NCI-H146 treated with DMSO at 0.1 percent for 48 hours (cell line): ENCODE measurements around the gene AHCYL2.
"Not testable (repeated sequence)": the region's sequence is repeated elsewhere in the genome, so short reads cannot be mapped to it uniquely, and the experiment has no call there.

Experiments used
- DNase-seq: peaks from one replicate; lab custom pipeline; 2025; ENCODE audit not compliant: unreplicated experiment; lab: John Stamatoyannopoulos, UW

Gene AHCYL2

DNA sequence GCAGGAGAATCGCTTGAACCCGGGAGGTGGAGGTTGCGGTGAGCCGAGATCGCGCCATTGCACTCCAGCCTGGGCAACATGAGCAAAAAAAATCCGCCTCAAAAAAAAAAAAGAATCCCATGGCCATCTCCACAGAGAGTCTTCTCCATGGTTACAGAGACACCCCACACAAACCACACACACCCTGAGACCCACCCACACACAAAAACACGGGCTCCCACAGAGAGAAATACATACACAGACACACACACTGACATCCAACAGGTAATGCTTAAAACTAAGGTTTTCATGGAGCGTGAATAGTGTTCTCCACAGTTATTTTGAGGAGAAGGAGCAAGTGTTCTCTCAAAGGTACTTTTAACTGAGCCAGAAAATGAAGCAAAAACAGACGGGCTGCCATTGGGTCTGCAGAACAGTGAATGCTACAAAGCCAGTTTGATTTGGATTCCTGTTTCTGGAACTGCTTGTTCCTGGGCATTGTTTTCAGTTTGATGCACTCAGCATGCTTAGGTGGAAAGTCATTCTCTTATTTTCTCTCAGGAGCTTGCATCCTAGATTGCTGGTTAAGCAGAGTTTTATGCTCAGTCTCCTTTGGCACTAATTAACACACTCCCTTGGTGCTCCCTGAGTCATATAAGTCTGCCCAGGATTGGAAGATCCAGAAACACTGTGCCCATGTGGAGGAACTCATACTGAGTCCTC is 15.4 kb downstream of the AHCYL2 start:
- no peak for DNase-seq

DNA sequence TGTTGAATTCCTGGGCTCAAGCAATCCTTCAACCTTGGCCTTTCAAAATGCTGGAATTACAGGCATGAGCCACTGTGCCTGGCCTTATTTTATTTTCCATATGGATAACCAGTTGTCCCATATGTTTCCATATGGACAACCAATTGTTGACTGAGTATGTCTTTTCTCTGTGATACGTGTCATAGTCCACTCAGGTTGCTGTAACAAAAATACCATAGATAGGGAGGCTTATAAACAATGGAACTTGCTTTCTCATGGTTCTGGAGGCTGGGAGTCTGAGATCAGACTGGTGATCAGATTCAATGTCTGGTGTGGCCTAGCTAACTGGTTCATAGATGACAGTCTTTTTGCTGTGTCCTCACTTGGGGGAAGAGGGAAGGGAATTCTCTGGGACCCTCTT is 19.4 kb downstream of the AHCYL2 start:
- DNase-seq, result no peak

DNA sequence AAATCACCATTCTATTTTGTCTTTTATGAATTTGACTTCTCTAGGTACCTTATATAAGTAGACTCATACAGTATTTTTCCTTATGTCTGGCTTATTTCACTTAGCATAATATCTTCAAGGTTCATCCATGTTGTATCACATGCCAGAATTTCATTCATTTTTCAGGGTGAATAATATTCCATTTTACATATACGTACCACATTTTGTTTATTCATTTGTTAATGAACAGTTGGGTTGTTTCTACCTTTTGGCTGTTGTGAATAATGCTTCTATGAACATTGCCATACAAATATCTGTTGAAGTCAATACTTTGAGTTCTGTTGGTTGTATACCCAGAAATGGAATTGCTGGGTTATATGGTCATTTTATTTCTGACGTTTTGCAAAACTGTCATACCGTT is 20.7 kb downstream of the AHCYL2 start:
- no peak for DNase-seq

DNA sequence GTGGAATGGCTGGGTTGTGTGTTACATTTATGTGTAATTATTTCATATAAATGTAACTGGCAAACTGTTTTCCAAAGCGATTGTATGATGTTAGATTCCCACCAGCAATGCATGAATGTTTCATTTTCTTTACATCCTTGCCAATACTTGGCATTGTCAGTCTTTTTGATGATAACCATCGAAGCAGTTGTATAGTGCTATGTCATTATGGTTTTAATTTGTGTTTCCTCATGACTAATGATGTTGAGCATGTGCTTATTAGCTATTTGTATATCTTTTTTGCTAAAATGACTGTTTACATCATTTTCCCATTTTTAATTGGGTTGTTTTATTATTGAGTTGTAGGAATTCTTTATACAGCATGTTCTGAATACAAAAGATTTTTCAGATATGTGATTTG is 22.3 kb downstream of the AHCYL2 start:
- DNase-seq, result no peak

DNA sequence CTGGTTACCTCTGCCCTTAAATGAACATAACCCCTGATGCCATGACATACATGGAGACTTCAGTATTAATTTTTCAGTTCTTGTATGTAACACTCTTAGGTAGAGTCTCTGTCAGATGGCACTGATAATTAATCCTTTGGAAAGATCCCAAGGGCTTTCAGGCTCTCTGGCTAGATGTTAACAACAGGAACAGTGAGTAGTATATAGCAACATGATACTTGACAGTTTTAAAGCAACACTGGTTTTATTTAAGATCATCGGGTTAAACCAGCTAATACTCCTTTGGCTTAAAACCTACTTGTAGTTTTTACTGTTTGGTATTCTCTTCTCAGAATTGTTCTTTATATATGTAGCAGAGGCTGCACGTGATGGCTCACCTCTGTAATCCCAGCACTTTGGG is 27.3 kb downstream of the AHCYL2 start:
- DNase-seq, result no peak

DNA sequence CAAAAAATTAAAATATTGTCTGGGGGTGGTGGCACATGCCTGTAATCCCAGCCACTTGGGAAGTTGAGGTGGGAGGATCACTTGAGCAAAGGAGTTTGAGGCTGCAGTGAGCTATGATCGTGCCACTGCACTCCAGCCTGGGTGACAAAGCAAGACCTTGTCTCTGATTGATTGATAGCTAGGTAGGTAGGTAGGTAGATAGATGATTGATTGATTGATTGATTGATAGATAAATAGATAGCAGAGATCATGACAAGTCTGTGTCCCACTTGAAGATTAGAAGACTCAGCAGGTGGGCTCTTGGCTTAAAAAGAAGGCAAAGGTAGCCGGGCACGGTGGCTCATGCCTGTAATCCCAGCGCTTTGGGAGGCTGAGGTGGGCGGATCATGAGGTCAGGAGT is 27.8 kb downstream of the AHCYL2 start:
- not testable (repeated sequence) for DNase-seq

DNA sequence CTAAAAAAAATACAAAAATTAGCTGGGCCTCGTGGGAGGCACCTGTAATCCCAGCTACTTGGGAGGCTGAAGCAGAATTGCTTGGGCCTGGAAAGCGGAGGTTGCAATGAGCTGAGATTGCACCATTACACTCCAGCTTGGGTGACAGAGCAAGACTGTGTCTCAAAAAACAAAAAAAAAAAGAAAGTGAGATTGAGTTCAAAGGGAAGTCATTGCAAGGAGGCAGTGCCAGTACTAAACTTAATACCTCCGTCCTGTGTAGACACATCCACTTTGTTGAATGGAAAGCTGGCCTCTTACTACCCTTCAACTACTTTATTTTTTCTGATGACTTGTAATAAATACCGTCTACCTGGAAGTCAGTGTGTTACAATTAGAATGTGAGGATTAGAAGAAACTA is 31.0 kb downstream of the AHCYL2 start:
- DNase-seq, result no peak

DNA sequence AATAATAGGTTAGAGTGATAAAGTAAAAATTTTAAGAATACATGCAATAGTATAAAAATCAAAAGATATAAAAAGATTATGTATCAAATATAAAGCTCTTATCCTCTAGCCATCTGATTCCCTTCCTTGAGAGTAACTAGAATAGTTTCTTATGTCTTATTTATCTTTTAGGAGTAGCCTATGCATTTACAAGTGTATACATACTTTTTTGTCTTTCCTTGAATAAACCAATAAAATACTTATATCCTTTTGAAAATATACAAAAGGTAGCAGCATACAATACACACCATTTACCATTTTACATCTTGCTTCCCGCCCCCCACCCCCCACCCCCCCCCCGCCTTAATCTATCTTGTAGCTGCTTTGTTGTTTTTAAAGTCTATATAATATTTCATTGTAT is 31.4 kb downstream of the AHCYL2 start:
- DNase-seq, result no peak

DNA sequence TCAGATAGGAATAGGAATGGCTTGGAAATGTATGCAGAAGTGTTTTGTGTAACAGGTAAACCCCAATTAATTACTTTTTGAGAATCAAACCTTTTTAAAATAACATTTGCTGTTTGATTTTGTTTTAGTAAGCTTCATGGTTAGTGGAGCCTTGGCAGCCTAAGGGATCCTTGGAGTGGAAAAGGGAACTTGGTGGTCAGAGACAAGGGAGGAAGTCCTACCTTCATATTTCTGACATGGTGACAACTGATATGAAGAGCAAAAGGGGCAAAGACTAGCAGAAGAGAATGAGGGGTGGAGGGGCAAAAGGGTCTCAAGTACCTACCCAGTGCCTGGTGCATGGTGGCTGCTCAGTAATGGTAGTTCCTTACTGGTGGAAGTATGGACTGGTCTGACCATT is 32.3 kb downstream of the AHCYL2 start:
- DNase-seq, result no peak

DNA sequence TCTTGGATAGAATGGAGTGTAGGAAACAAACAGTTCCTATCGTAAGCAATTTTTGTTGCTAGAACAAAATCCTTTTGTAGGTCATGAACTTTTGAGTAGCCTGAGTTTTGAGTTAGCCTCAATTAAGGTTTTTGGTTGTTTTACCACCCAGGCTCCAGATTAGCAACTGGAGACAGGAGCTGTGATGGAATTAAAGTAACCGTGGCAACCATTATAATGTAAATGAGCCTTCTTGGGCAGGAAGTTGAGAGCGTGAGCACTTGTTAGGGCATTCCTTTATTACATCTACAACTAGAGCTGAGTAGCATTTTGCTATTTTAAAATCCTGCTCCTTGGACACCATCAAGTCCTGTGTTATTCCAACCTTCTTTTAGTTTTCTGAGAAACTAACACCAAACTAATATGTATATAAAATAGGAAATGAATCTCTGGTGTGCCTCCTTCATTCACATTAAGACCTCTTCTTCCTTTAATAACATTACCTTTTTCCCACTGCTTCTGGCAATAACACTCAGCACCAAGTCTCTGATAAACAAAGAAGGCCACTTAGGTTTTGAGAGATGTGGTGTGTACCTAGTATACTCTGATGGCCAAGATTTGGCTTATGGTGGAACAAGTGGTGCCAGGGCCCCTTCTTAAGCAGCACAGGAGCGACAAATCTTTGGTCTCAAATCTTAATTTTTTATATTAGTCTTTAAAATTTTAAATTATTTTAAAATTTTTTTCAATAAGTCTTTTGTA is 34.0 kb downstream of the AHCYL2 start:
- peak; percentile 5 for DNase-seq

DNA sequence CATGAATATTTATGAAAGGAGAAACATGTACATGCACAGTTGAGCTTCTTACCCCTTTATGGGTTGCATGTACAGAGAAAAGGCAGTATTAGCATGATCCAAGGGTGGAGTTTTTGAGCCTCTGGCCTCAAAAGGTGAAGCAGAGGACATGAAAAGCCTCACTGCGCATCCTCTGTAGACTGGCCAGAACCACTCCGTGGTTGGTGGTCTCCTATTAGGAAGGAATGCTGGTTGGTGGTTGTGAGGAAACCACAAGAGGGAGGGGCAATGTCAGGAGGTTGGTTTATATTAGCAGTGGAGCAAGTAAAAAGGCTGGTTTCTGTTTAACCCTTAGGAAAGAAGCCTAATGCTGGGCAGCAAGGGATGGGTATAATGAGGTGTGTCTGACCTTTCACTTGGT is 37.5 kb downstream of the AHCYL2 start:
- no peak for DNase-seq

DNA sequence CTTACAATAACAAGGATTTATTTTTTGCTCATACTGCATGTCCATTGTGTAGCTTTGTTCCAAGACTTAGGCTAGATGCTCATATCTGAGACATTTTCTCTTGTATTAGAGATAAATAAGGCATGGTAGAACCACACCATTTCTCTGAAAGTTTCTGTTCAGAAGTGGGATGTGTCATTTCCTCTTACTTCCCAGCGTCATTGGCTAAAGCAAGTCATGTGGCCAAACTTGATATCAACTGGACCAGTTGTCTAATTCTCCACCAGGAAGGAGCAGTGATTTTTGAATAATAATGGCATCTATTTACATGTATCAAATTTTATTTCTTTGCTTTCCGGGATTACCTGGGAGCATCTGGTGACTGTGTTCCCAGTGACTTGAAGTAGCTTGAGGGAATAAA is 38.3 kb downstream of the AHCYL2 start:
- DNase-seq, result no peak

DNA sequence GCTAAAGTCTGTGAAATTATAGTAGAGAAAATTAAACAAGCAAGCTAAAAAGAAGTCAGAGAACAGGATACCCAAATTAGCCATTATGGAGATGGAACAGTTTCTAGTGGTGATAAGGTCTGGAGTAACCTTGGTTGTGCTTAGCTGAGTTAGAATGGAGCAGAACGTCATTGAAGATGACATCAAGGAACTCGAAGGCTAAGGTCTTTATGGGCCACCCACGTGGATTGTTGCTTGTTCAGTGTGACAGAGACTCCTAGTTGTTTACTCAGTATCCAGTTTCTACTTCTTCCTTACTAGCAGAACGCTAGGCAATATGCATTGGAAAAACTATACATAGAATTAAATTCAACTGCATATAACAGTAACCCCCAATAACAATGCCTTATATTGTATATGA is 39.7 kb downstream of the AHCYL2 start:
- DNase-seq, result no peak

DNA sequence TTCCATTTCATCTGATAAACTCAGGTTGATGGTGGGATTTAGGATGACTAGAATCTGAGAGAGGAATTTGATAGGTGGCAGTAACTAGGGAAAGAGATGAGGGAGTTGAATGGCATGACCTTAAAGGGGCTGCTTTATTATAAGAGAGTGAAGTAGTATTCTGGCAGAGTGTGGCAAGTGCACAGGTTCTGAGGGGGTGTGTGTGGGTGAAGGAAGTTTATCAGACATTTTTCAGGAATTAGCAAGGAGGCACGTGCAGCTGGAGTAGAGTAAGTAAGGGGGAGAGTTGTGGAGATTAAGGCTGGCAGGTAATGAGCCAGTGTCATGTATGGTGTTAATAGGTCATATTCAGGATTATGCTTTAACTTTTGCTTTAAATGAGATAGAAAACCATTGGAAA is 40.5 kb downstream of the AHCYL2 start:
- no peak for DNase-seq

DNA sequence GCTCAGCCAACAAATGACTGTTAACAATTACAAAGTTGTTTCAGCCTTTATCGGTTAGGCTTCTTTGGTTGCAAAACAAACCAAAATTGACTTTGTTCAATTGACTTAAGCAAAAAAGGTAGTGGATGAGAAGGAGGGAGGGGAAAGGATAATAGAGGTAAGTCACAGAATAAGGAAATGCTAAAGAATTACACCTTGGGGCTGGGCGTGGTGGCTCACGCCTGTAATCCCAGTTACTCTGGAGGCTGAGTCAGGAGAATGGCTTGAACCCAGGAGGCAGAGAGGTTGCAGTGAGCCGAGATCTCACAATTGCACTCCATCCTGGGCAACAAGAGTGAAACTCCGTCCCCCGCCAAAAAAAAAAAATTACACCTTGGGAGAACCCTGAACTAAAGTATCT is 41.4 kb downstream of the AHCYL2 start:
- DNase-seq, result no peak

DNA sequence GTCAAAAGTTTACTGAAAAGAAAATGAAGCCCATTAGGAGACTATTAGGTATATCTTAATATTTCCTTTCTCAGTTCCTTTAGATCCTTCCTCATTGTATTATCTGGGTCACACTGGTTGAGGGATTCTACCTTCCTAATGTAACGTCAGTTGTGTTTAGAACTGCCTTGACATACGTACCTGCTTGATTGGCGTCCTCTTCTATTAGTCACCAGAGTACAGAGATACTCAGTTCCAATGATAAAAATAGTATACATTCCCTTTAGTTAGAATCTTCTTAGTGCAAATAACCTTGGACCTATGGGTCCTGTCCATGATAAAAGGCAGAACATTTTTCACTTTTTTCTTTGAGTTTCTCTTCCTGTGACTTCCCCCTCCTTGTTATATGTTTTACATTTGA is 45.2 kb downstream of the AHCYL2 start:
- DNase-seq, result no peak

DNA sequence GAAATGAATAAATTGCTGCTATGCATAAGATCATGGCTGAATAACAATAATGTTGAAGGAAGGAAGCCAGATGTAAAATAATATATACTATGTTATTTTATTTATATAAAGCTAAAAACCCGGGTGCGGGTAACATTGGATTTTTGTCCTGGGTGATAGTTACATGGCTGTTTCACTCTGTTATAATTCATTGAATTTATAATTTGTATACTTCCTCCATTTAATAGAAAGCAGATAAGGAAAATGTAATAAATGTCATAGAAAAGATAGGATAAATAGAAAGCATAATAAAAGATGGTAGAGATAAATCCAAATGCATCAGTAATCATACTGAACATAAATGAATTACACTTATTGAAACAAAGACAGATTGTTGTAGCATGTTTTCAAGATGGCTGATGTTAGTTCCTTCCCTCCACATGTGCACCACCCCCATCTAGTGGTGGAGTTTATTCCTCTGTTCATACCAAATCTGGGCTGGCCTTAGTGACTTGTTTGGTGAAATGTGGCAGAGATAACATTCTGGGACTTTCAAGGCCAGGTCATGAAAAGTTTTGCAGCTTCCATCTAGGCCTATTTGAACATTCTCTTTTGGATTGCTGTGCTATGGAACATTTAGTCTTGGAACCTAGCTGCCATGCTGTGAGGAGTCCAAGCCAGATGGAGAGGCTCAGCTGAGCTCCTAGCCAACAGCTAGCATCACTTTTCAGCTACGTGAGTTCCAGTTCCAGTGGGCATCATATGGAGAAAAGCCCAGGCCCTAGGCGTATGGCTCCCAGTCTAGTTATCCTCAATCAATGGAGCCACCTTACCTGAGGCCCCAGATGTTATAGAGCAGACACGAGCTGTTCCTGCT is 46.9 kb downstream of the AHCYL2 start:
- DNase-seq, result peak; percentile 48

DNA sequence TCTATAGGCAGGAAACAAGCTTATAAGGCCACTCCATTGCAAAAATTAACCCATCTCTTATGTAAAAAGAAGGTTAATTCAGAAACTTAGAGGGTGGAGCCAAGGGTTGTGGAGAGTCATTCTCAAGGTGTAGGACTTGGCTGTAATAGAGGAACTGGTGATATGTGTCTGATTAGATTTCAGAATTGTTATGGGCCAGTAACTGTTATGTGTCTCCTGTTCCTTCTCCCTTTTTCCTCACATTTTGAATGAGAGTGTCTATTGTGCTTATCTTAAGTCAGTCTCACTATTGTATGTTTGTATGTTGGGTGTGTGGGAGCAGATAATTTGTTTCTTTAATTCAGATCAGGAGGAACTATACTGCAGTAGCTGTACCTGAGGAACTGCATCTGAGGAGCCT is 49.1 kb downstream of the AHCYL2 start:
- no peak for DNase-seq

DNA sequence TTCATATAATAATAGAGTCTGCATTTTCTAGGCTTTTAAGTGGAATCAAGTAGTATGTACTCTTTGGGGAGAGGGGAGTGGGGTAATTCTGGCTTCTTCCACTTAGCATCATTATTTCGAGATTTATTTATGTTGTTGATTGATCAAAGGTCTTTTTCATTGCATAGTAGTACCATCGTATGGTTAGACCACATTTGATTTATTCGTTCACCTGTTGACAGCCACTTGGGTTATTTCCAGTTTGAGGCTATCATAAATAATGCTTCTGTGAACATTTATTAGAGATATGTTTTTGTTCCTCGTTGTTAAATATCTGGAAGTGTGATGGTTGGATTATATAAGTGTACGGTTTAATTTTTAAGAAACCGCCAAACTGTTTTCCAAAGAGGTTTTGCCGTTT is 52.8 kb downstream of the AHCYL2 start:
- no peak for DNase-seq

DNA sequence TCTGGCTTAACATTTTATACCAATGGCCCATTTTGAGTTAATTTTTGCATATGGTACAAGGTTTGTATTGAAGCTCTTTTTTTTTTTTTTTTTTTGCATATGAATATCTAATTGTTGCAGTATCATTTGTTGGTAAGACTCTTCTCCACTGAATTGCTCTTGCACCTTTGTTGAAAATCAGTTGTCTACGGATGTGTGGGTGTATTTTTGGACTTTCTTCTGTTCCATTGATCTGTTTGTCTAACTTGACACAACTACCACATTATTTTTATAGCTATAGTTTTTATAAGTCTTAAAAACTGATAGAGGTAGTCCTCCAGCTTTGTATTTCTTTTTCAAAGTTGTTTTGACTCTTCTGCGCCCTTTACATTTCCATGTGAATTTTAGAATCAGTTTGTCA is 53.9 kb downstream of the AHCYL2 start:
- DNase-seq, result no peak

DNA sequence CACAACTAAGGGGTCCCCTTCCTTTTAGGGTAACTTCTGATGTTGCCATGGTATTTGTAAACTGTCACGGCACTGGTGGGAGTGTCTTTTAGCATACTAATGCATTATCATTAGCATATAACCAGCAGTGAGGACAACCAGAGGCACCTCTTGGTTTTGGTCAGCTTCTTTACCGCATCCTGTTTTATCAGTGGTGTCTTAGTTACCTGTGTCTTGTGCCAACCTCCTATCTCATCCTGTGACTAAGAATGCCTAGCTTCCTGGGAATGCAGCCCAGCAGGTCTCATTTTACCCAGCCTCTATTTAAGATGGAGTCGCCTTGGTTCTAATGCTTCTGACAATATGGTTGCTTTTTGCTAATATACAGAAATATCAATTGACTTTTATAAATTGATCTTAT is 54.9 kb downstream of the AHCYL2 start:
- no peak for DNase-seq

DNA sequence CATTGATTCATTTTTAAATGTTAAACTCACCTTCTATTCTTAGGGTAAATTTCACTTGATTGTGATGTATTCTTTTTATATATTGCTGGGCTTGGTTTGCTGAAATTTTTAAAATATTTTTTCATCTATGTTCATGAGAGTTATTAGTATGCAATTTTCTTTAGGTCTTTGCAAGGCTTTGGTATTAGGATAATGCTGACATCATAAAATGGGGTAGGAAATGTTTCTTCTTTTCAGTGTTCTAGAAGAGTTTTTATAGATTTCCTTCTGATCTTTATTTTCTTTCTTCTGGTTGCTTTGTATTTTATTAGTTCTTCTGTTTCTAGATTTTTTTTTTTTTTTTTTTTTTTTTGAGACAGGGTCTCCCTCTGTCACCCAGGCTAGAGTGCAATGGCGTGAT is 56.3 kb downstream of the AHCYL2 start:
- no peak for DNase-seq
